Left colon (tissue), 2 donors: ENCODE results near the gene IGFALS. TPM values are rescaled to one million over a fixed set of nuclear protein-coding genes. Genes with fewer than 3 reads are reported as not detected.
A peak's percentile ranks its signal among the peaks of the same experiment; 100 is the strongest.

Source experiments
- ATAC-seq: fragments of 200-7000 bp; cut with Tn5 transposase; one replicate; pipeline ENCODE4 v1.9.1; 2020; ENCODE audit warnings: mild to moderate bottlenecking, moderate library complexity
- DNase-seq, 2 donors: peaks; one replicate each; pipeline ENCODE4 v3.0.0-alpha.2; 2020
- intact Hi-C, 2 donors: fragments of 100-400 bp; cut with DNase I in 1 of 2; cut with micrococcal nuclease in 1 of 2; formaldehyde crosslinking; loops; one replicate each; pipeline versions ENCODE4 v1.11.2 to v1.14.0; 2022; cut with DNase I, micrococcal nuclease
- long read RNA-seq: library from polyadenylated mRNA; unstranded; transcript quantifications from one replicate; pipeline ENCODE4 v2.0.0, GENCODE V29; 2021
- total RNA-seq, 2 donors: library from RNA; stranded (reverse); fragmentation: NEBNext Ultra II Directional; extraction: Animal tissue kit (Norgen Biotek cat#: 25700); gene quantifications; one replicate each; pipeline ENCODE4 v1.2.1, GENCODE V29; 2021
- donor health status: DM: no; HTN: no; CAD: no.
- donor health status: DM: yes; HTN: yes; CAD: no.

IGFALS gene
- 1 to 10 TPM in 1 of 2 donors, under 1 TPM in 1; 0.58 to 1.3 TPM for total RNA-seq
- long read RNA-seq, partial matches to known transcripts = 0 of 2 reads
- long read RNA-seq, other reads (novel, unspliced or antisense) = 1 of 2 reads

DNA sequence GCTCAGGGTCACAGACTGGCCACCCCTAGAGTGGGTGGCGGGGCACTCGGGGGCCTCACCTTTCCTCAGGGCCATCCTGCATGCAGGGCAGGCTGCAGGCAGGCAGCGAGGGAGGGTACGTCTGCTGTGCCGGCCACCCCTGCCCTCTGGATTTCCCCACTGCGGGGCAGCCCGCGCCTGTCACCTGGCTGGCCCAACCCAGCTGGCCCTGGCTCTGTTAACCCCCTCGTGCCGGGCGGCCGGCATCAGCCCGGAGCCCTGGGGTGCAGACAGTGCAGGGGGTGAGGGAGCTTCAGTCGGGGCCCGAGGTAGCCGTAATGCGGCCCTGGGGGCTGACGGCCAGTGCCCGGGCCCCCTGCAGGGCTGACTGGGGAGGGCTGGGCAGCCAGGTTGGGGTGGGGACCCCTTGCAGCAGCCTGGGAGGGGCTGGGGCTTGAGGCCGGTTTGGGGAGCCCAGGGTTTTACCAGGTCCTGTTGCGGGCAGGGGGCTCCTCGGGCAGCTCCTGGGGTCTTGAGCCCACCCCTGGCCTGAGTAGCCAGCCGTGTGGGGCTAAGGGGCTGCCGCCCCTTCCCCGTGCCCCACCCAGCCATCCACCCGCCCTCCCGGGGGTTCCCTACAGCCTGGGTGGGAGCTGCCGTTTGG is at the start of gene IGFALS:
TSS of gene IGFALS (minus strand) at position 128 of the 643 bp plus-strand sequence. CDS start at position 75, 53 bp downstream.
- peak; percentile 56 for ATAC-seq
- no peak for DNase-seq
- intact Hi-C loops = no loop called here

DNA sequence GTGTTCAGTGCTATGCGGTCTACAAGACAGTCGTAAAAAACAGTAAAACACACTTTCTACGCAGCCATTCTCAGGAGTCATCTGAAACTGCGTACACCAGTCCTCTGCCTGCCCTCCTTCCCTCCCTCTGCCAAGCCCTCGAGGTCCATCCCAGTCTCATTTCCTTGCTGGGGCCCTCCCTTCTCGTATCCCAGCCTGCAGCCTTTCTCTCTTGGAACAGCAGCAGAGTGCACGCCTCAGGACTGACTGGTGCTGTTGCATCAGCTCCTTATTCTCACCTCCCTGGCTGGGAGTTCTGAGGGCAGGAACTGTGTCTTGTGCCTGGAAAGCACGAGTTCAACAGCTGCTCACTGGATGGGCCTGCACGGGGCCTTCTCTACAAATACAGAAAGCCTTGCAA is 46.0 kb upstream of the IGFALS start:
- DNase-seq (no peak), ATAC-seq (no peak)
- intact Hi-C loops = no loop called here

DNA sequence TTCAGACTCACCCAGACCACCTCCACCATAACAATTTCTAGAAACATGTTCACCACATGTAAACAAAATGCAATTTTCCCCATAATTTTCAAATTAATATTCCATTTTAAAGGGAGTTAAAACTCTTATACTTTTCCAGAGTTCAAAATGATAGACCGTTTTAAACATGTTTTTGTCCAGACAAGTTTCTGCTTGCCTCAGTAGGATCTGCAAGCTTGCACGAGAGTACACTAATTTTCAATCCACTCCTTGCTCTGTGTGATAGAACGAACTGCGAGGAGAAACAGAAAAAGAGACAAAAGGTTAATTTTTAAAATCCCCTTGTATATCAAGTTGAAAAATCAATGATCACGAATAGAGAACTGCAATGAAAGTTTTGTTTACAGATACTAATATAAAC is 40.6 kb upstream of the IGFALS start:
- ATAC-seq = no peak
- intact Hi-C loops = no loop called here
- no peak for DNase-seq

DNA sequence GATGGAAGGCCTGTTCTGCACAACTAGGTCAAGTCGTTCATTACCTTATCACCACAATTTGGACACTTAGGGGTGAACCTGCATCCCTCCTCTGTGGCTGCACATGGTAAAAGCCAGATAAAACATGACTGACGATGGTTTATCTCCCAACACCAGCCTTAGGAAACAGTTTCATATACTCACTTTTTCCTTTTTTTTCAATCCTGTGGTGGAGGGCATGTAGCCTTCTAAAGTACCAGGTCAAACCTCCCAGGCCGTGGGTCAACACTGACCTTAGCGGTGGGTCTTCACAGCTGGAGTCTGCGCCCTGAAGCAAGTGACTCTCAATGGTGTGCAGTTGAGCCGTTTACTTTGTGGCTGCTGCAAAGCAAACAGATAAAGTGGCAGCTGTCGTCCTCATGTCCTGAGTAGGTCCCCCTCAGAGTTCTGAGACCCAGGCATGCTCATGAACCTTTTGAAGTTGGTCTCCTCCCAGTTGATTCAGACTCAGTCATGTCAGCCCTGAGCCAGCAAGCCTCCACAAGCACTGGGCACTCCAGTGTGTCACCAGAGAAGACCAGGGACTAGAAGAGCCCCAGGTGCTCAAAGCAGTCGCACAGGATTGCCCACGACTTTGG is 39.4 kb upstream of the IGFALS start:
- ATAC-seq = no peak
- intact Hi-C loops = no loop called here
- no peak for DNase-seq

DNA sequence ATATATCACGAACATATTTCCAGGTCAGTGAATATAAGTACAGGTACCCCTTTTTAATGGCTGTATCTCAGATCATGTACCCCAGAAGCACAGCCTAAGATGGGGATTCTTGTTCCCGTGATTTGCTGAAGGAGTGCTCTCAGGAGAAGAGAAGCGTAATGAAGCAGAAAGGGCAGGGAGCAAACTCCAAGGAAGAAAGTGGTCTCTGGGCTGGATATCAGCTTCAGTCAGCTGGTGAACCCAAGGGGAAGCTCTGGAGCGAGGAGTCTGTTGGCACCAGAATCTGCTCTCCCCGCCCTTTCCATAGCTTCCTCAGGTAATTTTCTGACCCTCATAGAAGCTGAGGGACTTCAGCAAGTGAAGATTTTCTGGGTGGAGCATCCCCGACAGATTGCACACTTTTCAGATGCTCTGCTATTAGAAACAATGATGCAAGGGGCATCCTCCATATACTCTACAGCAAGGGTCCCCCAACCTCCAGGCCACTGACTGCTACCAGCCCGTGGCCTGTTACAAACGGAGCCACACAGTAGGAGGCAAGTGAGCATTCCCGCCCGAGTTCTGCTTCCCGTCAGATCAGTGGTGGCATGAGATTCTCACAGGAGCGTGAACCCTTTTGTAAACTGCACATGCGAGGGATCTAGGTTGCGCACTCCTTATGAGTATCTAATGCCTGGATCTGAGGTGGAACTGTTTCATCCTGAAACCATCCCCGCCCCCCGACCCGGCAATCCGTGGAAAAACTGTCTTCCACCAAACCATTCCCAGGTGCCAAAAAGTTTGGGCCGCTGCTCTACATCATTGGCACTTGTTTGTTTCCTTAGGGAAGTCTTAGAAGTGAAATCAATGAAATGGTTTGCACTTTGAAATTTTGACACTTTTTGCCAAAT is 37.9 kb upstream of the IGFALS start:
- intact Hi-C loops = no loop called here
- ATAC-seq = no peak

DNA sequence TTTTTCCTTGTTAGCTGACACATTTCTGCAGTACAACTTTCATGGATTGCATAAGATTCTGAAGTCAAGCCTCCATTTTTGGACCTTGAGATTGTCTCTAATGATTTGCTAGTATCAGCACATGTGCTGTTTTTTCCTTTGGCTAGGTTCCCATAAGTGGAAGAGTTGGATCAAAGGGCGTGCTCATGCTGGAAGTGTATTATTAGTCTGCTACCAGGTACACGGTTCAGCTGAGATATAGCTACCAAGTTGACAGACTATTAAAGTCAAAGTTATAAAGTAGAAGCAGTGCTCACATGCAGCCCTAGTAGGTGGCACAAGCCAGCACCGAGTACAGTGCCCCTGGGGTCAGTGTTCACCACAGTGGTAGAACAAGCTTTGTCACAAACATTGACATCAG is 36.7 kb upstream of the IGFALS start:
- intact Hi-C loops = no loop called here
- ATAC-seq = peak; percentile 44
- DNase-seq = peak in 1 of 2 donors; percentile 44

More for the DNA sequence above, 37.9 kb upstream of the IGFALS start:
- no peak for DNase-seq

DNA sequence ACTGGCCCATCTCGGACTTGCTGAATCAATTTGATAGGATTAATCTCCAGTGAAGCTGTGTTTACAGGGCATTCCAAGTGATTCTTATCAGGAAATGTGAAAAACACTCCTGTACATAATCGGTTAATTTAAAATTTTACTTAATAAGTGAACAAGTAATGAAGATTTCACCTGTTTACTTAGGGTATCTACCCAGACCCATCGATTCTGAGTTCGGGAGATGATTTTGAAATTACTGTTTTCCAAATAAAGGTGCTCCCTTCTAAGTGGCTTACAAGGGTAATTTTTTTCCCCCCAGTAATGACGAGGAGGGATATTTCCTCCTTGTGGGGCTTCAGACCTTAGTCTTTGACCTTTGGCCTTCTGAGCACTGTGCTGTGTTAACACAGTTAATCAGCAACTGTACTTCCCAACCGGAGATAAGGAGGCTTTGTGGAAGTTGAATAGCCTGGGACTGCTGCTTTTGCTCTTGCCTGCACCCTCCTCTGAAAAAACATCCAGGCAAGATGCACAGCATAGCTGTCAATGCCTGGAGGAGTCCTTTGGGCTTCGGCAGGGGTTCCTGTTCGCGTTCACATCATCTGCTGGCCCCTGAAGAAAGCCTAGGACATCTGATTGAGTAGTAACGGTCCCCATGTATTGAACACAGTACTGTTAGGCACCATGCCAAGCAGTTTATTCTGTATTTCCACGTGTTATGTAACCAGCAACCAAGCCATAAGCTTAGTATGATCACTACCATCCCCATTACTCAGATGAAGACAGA is 35.3 kb upstream of the IGFALS start:
- DNase-seq = no peak
- ATAC-seq = peak; percentile 38
- intact Hi-C loops = no loop called here

DNA sequence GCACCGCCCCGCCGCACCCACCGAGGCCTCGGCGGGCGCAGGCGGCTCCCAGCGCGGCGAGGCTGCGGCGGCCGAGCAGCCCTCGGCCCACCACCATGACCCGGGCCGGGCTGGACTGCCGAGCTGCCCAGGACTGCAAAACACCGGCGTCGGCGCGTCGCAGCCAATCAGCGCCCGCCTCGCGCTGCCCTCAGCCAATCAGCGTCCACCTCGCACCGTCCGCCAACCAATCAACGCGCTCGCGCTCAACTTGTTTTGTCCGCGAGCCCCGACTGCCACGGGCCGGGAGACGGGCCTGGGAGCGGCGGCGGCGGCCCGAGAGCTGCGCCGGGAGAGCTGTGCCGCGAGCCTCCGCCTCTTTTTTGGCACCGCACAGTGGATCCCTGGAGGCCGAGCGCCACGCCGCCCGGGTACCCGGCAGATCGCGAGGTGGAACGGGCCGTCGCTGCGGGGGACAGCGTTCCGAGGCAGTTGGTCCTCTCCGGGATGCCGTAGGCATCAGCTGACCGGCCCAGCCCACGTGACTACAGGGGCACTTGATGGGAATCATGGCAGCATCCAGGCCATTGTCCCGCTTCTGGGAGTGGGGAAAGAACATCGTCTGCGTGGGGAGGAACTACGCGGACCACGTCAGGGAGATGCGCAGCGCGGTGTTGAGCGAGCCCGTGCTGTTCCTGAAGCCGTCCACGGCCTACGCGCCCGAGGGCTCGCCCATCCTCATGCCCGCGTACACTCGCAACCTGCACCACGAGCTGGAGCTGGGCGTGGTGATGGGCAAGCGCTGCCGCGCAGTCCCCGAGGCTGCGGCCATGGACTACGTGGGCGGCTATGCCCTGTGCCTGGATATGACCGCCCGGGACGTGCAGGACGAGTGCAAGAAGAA is 33.4 kb upstream of the IGFALS start, which contains the start of the genes FAHD1 and HAGH:
TSS of gene FAHD1 (plus strand) at position 516 of the 883 bp plus-strand sequence. CDS start at position 549, 33 bp downstream.
TSS of gene HAGH (minus strand) at position 135 of the 883 bp plus-strand sequence. CDS start at position 97, 38 bp downstream.
- intact Hi-C loops = no loop called here

DNA sequence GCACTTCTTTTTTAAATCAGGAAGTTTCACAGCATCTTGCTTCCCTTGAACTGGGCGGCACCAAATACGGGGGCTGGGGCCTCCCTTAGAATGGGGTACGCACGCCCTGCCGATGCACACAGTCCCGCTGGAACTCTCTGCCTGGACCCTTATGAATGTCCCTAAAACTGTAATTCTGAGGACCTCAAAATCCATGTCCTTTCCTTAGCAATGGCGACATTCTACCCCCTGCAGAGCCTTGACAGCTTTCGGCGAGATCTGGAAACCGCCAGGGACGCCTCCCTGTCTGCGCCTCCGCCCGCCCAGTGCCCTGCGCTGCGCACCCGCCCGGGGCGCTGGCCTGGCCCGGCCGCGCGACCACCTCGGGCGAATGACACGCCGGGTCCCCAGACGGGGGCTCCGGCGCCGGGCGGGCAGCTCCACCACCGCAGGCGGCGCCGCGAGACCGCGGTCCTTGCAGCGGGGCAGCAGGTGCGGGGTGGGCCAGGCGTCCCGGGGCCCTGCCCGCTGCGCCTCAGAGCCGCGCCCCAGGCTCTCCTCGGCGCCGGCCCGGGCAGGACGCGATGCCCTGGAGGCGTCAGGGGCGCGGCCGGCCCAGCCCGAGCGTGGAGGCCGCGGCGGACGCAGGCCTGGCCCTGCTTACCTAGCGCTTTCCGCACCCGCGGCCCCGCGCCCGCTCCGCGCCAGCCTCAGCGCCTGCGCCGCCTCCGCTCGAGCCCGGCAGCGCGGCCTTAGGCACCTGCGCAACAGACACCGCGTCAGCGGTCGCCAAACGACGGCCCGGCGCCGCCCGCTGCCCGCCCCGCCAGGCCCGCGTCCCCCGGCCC is 32.6 kb upstream of the IGFALS start:
- DNase-seq = peak in 1 of 2 donors; percentile 70
- ATAC-seq = peak; percentile 40
- intact Hi-C loops = no loop called here

More for the DNA sequence above, 33.4 kb upstream of the IGFALS start, which contains the start of the genes FAHD1 and HAGH:
- ATAC-seq (peak; percentile 76), DNase-seq (peak; percentile 92 to 94)

DNA sequence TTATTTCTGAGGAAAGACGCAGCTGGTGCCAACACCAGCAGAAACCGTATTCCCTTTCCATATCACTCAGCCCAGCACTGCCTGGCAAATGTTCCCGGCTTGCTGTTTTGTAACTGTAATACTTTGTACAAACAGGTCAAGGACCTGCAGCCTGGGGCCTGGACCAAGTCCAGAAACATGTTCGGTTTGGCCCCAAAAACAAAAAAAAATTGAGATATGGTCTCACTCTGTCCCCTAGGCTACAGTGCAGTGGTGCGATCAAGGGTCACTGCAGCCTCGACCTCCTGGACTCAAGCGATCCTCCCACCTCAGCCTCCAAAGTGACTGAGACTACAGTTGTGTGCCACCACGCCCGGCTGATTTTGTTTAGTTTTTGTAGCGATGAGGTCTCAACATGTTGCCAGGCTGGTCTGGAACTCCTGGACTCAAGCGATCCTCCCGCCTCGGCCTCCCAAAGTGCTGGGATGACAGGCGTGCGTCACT is 31.9 kb upstream of the IGFALS start:
- ATAC-seq (no peak), DNase-seq (no peak)
- intact Hi-C loops = no loop called here

DNA sequence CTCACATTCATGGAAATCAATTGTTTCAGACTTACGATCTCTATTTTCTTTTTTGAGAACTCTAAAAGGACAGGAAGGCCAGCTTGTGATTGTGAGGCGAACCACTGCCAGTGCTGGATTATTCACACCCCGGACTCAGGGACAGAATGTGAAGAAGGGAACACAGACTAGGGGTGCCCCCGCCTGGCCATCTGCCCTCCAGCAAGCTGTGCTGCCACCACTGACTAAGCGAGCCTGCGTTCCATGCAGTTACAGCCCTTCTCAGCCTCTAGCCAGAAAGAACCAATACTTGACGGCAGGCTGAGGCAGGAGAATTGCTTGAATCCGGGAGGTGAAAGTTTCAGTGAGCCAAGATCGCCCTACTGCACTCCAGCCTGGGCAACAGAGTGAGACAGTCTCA is 30.3 kb upstream of the IGFALS start:
- intact Hi-C loops = no loop called here
- DNase-seq (no peak), ATAC-seq (no peak)

DNA sequence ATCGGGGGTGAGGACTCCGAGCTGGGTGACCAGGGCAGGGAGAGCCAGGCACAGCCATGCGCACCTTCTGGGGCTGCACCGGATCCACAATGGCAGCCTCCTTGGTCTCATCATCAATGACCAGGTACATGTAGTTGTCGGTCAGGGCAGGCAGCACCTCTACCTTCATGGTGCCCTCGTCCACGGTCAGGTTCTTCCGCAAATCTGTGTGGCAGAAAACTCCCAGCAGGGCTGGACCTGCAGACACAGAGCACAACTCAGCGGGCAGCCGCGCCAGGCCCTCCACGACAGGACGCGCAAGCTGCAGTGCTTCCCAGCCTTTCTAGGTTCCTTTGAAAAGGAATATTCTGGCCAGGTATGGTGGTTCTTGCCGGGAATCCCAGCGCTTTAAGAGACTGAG is 29.3 kb upstream of the IGFALS start:
- ATAC-seq = no peak

DNA sequence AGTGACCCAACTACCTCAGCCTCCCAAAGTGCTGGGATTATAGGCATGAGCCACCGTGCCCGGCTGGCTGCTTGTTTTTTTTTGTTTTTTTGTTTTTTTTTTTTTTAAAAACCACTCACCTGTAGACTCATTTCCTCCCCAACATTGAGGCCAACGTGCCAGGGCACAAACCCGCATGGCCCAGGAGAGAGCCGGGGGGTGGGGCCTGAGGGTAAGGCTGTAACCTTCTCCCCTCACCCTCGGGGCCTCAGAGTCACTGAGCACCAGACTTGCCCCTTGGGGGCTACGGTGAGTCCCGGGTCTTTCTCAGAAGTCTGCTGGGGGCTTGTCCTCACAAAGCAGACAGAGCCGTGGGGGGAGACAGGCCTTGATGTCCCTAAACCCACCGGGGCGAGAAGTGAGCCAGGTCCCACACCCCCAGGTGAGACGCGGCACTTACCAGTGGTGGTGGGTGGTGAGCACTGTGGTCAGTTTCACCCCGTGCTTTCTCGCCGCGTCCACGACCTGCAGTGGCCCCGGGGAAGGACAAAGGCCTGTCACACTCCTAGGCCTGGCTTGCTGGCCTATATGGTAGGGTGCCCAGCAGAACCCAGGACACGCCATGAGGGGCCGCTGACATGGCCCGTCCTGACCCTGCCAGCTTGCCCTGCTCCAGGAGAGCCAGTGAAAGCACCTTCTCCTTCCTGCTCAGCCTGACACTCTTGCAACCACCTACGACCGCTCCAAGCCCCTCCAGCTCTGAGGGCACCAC is 28.5 kb upstream of the IGFALS start:
- no peak for DNase-seq
- intact Hi-C loops = no loop called here
- ATAC-seq = no peak

More for the DNA sequence above, 29.3 kb upstream of the IGFALS start:
- no peak for DNase-seq
- intact Hi-C loops = no loop called here

DNA sequence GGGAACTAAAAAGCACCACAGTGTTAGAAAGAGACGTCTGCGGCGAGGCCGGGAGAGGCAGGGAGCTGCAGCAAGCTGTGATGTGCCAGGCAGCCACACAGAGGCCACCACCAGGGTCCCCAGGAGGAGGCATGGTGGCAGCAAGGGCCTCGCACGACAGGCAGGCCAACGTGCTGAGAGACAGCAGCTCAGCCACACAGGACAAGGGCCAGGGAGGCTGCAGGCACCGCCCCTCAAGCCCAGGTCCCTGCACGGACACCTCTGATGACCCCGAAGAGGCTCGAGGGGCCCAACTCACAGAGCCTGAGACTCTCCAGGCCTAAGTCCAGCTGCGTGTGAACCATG is 27.4 kb upstream of the IGFALS start:
- ATAC-seq = no peak
- intact Hi-C loops = no loop called here
- DNase-seq = no peak

DNA sequence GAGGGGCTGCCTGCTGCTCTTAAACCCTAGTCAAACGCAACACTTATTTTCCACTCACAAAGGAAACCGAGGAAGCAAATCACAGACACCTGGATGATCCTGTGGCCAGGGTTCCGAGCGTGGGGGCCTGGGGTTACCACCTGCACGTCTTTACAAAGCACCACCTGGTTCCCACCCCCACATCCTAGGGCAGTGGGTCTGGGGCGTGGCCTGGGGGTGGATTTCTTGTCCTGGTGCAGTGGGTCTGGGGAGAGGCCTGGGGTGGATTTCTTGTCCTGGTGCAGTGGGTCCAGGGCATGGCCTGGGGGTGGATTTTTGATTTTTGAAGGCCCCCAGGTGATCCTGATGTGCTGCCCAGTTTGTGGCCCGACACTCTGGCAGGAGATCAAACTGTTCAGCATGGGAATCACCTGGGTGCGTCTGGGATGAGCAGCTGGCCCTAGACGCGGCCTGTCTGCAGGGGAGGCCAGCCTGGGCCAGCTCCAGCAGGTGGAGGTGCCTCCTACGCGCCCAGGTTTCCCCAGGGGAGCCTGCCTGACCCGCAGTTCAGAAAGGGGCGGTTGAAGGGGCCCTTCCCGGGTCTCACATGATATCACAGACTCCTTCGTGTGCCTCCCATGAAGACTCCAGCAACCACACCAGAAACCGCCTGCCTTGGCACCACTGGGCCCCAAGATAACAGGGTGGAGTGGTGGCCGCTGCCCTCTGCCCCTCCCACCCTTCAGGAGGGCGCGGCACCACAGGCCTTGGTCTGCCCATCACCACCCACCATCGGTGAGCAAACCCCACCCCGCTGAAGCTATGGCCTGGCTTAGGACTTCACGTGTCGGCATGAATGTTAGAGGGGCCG is 26.8 kb upstream of the IGFALS start:
- DNase-seq (no peak), ATAC-seq (no peak)
- intact Hi-C loops = no loop called here
